HG03378 (cell line): ENCODE results near the gene NPAS4.
"Not testable (repeated sequence)": the region's sequence is repeated elsewhere in the genome, so short reads cannot be mapped to it uniquely, and the experiment has no call there.

Experiments used
- ATAC-seq: cut with Tn5 transposase; IDR thresholded peaks from one replicate; pipeline ENCODE4 v1.9.1; 2021; ENCODE audit warnings: mild to moderate bottlenecking, moderate library complexity; ENCODE audit not compliant: unreplicated experiment

Gene NPAS4

GRCh38 chr11:66420671-66421476 lies at the start of gene NPAS4:
TSS of gene NPAS4 (plus strand) at chr11:66421035. CDS start at chr11:66421180, 145 bp downstream.
- ATAC-seq, result no peak

GRCh38 chr11:66371627-66372415 lies 49.0 kb upstream of the NPAS4 start, which contains the start of gene SLC29A2:
TSS of gene SLC29A2 (minus strand) at chr11:66371760. CDS start at chr11:66371591, 169 bp downstream.
- peak; percentile 42 for ATAC-seq

GRCh38 chr11:66373265-66373664 lies 47.6 kb upstream of the NPAS4 start:
- no peak for ATAC-seq

GRCh38 chr11:66373690-66374287 lies 47.0 kb upstream of the NPAS4 start:
- ATAC-seq, result not testable (repeated sequence)

DNA sequence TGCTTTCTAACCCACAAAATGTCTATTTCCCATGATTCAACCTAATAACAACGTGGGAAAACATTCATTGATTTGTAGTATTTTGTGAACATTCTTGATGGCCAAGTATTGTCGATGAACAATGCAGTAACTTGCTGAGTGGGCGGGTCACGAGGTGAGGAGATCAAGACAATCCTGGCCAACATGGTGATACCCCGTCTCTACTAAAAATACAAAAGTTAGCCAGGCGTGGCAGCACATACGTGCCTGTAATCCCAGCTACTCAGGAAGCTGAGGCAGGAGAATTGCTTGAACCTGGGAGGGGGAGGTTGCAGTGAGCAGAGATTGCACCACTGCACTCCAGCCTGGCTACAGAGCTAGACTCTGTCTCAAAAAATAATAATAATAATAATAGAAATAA lies 40.6 kb upstream of the NPAS4 start:
- ATAC-seq, result not testable (repeated sequence)

GRCh38 chr11:66384316-66384715 lies 36.5 kb upstream of the NPAS4 start:
- ATAC-seq, result not testable (repeated sequence)

DNA sequence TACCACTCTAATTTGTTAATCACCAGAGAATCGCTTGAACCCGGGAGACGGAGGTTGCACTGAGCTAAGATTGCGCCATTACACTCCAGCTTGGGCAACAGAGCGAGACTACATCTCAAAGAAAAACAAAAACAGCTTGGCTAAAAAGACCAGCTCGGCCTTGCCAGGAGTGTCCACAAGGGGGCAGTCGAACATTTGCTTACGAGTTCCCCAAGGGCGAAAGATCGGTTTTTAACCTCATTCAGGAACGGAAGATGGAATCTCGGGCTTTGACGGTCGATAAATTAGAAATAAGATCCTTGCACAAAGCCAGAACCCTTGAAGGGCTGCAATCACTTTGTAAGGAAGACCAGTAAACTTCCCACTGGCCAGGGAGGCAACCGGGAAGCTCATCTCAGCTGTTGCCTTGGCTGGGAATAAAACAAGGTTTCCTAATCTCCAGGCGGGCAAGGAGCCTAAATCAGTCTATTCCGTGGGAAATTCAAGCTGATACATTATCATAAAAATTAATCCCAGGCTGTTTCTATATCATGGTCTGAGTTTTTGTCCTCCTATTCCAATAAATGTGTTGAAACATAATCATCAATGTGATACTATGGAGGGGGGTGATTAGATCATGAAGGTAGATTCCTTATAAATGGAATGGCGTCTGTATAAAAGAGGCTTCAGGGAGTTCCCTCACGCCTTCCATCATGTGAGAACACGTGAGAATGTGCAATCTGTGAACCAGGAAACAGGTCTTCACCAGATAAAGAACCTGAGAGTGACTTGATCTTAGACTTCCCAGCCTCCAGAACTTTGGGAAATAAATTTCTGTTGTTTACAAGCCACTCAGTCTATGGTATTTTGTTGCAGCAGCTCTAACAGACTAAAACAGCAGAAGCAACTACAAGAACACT lies 34.4 kb upstream of the NPAS4 start:
- ATAC-seq, result no peak

GRCh38 chr11:66388780-66389386 lies 32.0 kb upstream of the NPAS4 start:
- no peak for ATAC-seq

DNA sequence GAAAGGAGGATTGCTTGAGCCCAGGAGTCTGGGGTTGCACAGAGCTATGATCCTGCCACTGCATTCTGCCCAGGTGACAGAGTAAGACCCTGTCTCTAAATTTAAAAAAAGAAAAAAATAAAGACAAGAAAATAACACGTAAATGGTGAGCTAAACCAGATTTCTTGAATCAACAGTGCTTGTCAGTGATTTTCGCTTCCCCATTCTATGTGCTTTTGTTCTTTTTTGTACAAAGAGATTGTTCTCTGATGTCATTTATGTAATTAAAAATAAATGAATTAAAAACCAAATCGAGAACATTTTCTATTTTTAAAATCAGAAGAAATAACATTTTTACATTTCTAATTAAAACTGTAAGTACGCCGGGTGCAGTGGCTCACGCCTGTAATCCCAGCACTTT lies 29.5 kb upstream of the NPAS4 start:
- no peak for ATAC-seq

DNA sequence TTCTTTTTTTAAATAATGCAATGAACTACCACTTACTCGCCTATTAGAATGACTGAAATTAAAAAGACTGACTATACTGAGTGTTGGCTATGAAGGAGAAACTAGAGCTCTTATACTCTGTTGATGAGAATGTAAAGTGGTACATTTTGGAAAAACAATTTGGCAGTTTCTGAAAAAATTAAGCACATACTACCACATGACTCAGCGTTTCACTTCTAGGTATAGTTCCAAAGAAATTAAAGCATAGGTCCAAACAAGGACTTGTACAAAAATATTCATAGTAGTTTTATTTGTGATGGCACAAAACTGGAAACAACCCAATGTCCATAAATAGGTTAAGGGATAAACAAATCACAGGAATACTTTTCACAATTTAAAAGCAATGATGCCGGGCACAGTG lies 26.9 kb upstream of the NPAS4 start:
- ATAC-seq, result no peak

GRCh38 chr11:66407651-66408050 lies 13.2 kb upstream of the NPAS4 start:
- no peak for ATAC-seq

- ATAC-seq, result no peak
Observed at GRCh38 chr11:66408488-66409214, 12.2 kb upstream of the NPAS4 start.

- no peak for ATAC-seq
Observed at GRCh38 chr11:66409226-66409625, 11.6 kb upstream of the NPAS4 start.

DNA sequence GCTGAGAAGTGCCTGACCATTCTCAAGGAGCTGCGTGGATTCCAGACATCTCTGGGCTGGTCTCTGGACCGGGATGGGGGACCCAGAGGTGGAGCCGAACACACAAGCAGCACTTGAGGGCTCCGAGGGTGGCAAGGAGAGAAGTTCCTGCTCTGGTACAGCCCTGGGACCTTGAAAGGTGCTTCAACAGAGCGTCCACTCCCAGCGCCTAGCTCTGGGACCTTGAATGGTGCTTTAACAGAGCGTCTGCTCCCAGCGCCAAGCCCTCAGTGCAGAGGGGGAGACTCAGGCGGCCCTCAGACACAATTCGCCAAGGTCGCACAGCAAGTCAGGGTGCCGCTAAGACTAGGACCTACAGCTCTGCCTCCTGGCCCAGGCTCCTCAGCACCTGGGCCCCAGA lies 10.6 kb upstream of the NPAS4 start:
- ATAC-seq, result no peak

GRCh38 chr11:66411323-66411722 lies 9.5 kb upstream of the NPAS4 start:
- no peak for ATAC-seq

DNA sequence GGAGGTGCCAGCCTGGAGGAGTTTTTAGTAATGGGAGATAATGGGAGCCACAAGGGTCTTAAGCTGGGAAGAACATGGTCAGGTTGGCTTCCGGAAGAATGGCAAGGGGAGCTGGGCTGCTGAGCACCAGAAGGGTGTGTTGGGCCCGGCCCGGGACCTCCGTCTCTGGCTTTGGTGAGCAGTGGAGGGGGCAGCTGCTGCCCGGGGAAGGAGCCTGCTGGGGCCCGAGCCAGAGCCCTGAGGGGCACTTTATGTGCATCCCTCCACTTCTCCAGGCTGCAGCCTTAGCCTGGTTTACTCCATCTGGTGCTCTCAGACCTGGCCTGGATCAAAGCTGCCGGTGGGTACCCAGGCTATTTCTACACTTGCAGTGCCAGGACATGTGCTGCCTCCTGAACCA lies 8.7 kb upstream of the NPAS4 start:
- no peak for ATAC-seq

DNA sequence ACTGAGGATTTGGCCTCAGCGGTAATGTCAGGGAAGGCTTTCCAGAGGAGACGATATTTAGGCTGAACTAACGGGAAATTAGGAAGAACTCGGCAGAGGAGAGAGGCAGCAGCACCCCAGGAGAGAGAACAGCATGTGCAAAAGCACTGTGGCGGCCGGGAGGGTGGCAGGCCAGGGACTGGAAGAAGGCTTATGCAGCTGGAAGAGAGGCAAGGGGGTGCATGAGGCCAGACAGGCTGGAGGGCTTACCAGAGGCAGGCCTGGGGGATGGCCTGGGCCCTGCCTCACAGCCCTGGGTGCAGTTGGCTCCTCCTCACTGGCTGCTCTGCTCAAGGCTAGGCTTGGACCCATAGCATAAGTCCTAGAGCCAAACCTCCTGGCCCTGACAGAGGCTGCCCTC lies 7.7 kb upstream of the NPAS4 start:
- no peak for ATAC-seq

GRCh38 chr11:66414120-66414934 lies 6.5 kb upstream of the NPAS4 start:
- no peak for ATAC-seq

DNA sequence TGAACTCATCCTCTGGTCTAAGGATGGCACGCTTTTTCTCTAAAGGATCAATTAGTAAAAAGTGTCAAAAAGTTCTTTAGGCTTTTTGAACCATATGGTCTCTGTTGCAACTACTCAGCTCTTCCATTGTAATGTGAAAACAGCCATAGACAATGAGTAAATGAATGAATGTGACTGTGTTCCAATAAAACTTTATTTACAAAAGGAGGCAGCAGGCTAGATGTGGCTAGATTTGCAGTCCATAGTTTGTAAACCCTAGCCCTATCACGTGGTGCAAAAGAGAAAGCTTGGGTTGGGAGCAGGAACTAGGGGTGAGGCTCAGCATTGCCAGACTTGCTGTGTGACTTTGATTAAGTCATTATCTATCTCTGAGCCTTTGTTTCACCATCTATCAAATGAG lies 5.4 kb upstream of the NPAS4 start:
- no peak for ATAC-seq
